WTC11 (cell line): ENCODE measurements around the gene PELI3. TPM values are rescaled to one million over a fixed set of nuclear protein-coding genes. Genes with fewer than 3 reads are reported as not detected.

Experiments
- ATAC-seq: fragments of 200-7000 bp; cut with Tn5 transposase; 2 replicates; pipeline ENCODE4 v1.10.0; 2021; ENCODE audit warnings: mild to moderate bottlenecking, moderate library complexity
- CTCF ChIA-PET: fragments of 300-600 bp; sonication (Branson Sonifier 250); formaldehyde crosslinking; loops from one replicate; lab custom pipeline; 2021; ENCODE audit warnings: antibody characterized with exemption; lab: Charles Lee
- POLR2A ChIA-PET: fragments of 350-600 bp; sonication (Branson Sonifier 250); formaldehyde crosslinking; loops from one replicate; lab custom pipeline; 2021; ENCODE audit warnings: antibody characterized with exemption; lab: Charles Lee
- DNase-seq: peaks from one replicate; pipeline ENCODE4 v3.0.0; 2021; ENCODE audit warnings: low spot score
- H3K27ac Mint-ChIP-seq: 2 replicates; pipeline ENCODE4 v1.8.0; 2021; ENCODE audit warnings: mixed read lengths
- H3K27me3 Mint-ChIP-seq: 2 replicates; pipeline ENCODE4 v1.8.0; 2021; ENCODE audit warnings: low read depth, mild to moderate bottlenecking, moderate library complexity, mixed read lengths
- H3K36me3 Mint-ChIP-seq: 2 replicates; pipeline ENCODE4 v1.8.0; 2021; ENCODE audit warnings: mixed read lengths
- H3K4me1 Mint-ChIP-seq: 2 replicates; pipeline ENCODE4 v1.8.0; 2022; ENCODE audit warnings: mixed read lengths
- H3K4me3 Mint-ChIP-seq: 2 replicates; pipeline ENCODE4 v1.8.0; 2021; ENCODE audit warnings: mild to moderate bottlenecking, moderate library complexity, mixed read lengths
- H3K9me3 Mint-ChIP-seq: 2 replicates; pipeline ENCODE4 v1.8.0; 2021; ENCODE audit warnings: mixed read lengths
- ATF1 ChIP-seq: sonication (generic); formaldehyde crosslinking; IDR thresholded peaks from 2 replicates; pipeline ENCODE4 v1.8.1; 2023; ENCODE audit warnings: mild to moderate bottlenecking, moderate library complexity, missing genetic modification reagents
- CREB1 ChIP-seq: sonication (generic); formaldehyde crosslinking; IDR thresholded peaks from 2 replicates; pipeline ENCODE4 v1.8.0; 2023; ENCODE audit warnings: mild to moderate bottlenecking, missing genetic modification reagents
- E2F4 ChIP-seq: sonication (generic); formaldehyde crosslinking; IDR thresholded peaks from 2 replicates; pipeline ENCODE4 v1.8.1; 2022; ENCODE audit warnings: low read depth, mild to moderate bottlenecking, moderate library complexity, missing genetic modification reagents, borderline replicate concordance
- ELF4 ChIP-seq: sonication (generic); formaldehyde crosslinking; IDR thresholded peaks from 2 replicates; pipeline ENCODE4 v1.8.1; 2022; ENCODE audit warnings: low read depth, mild to moderate bottlenecking, moderate library complexity, missing genetic modification reagents
- ERG ChIP-seq: fragments of 250-450 bp; sonication (Bioruptor Pico); IDR thresholded peaks from 2 replicates; pipeline ENCODE4 v1.8.0; 2021; ENCODE audit warnings: mild to moderate bottlenecking
- FOXK1 ChIP-seq: sonication (generic); formaldehyde crosslinking; IDR thresholded peaks from 2 replicates; pipeline ENCODE4 v1.8.0; 2022; ENCODE audit warnings: mild to moderate bottlenecking, moderate library complexity, missing genetic modification reagents
- JAZF1 ChIP-seq: fragments of 250-450 bp; sonication (Bioruptor Pico); IDR thresholded peaks from 2 replicates; pipeline ENCODE4 v1.9.0; 2021; ENCODE audit warnings: moderate library complexity, mild to moderate bottlenecking, inconsistent platforms
- KAT7 ChIP-seq: sonication (generic); formaldehyde crosslinking; IDR thresholded peaks from 2 replicates; pipeline ENCODE4 v1.8.1; 2023; ENCODE audit warnings: missing genetic modification reagents, mild to moderate bottlenecking, borderline replicate concordance
- NR2C2 ChIP-seq: sonication (generic); formaldehyde crosslinking; IDR thresholded peaks from 2 replicates; pipeline ENCODE4 v1.8.0; 2022; ENCODE audit warnings: mild to moderate bottlenecking, missing genetic modification reagents
- PRDM15 ChIP-seq: sonication (generic); formaldehyde crosslinking; IDR thresholded peaks from 2 replicates; pipeline ENCODE4 v1.8.0; 2022; ENCODE audit warnings: missing genetic modification reagents
- PREB ChIP-seq: sonication (generic); formaldehyde crosslinking; IDR thresholded peaks from 2 replicates; pipeline ENCODE4 v1.8.1; 2022; ENCODE audit warnings: mild to moderate bottlenecking, missing genetic modification reagents, moderate library complexity, borderline replicate concordance
- PRRX2 ChIP-seq: fragments of 250-450 bp; sonication (Bioruptor Pico); IDR thresholded peaks from 2 replicates; pipeline ENCODE4 v1.8.0; 2021; ENCODE audit warnings: mild to moderate bottlenecking
- RELA ChIP-seq: sonication (generic); formaldehyde crosslinking; IDR thresholded peaks from 2 replicates; pipeline ENCODE4 v1.8.1; 2022; ENCODE audit warnings: missing genetic modification reagents, mild to moderate bottlenecking, borderline replicate concordance
- ZNF423 ChIP-seq: fragments of 250-450 bp; sonication (Bioruptor Pico); IDR thresholded peaks from 2 replicates; pipeline ENCODE4 v2.1.2; 2022; ENCODE audit warnings: mild to moderate bottlenecking, moderate library complexity
- total RNA-seq: library from RNA; stranded (reverse); gene quantifications from 3 replicates; pipeline ENCODE4 v1.2.3, GENCODE V29; 2021
- TF ChIP-seq, protein P1 (sequence below): fragments of 250-450 bp; sonication (Bioruptor Pico); conservative IDR thresholded peaks from 2 replicates; pipeline ENCODE4 v1.9.0; 2021; ENCODE audit warnings: mild to moderate bottlenecking
- TF ChIP-seq, protein P2 (sequence below): sonication (generic); formaldehyde crosslinking; conservative IDR thresholded peaks from 2 replicates; pipeline ENCODE4 v1.8.1; 2023; ENCODE audit warnings: mild to moderate bottlenecking, low read depth, missing genetic modification reagents, moderate library complexity
- TF ChIP-seq, protein P3 (sequence below): sonication (generic); formaldehyde crosslinking; IDR thresholded peaks from 2 replicates; pipeline ENCODE4 v1.8.1; 2023; ENCODE audit warnings: mild to moderate bottlenecking, missing genetic modification reagents
- TF ChIP-seq, protein P4 (sequence below): sonication (generic); formaldehyde crosslinking; IDR thresholded peaks from 2 replicates; pipeline ENCODE4 v1.8.0; 2023; ENCODE audit warnings: mild to moderate bottlenecking, missing genetic modification reagents

The PELI3 gene
- total RNA-seq, 1 experiment from 2014 or later: 7.8 TPM

- Mint-ChIP-seq H3K4me3 (no peak overlapping the region), H3K4me1 (peaks cover 6% of the 10 kb centered on the region), H3K36me3 (peaks cover 25% of the 10 kb centered on the region), H3K9me3 (no peaks in the 10 kb centered on the region), H3K27ac (peak overlapping the region; percentile 41), H3K27me3 (no peaks in the 10 kb centered on the region)
- ATAC-seq (no peak), DNase-seq (no peak)
- ChIA-PET CTCF (interaction anchor here (0.6 to 3.6 kb wide), 6 partner anchors 9 to 573 kb away, joined by 3 to 47 read pairs (median 3); partner anchors contain the start of genes DPP3 and RBM4B), POLR2A (interaction anchor here (0.5 kb wide), 1 partner anchor 27 kb away, joined by 4 read pairs; the partner anchor contains the start of gene PELI3)
- TF ChIP-seq JAZF1 (CRISPR knock-in tag) (no peak), PRDM15 (CRISPR knock-in tag) (no peak), ATF1 (no peak), KAT7 (CRISPR knock-in tag) (no peak), CREB1 (CRISPR knock-in tag) (no peak), NR2C2 (CRISPR knock-in tag) (no peak), ELF4 (CRISPR knock-in tag) (no peak), PREB (no peak), ERG (no peak)
- TF ChIP-seq, protein P1, sequence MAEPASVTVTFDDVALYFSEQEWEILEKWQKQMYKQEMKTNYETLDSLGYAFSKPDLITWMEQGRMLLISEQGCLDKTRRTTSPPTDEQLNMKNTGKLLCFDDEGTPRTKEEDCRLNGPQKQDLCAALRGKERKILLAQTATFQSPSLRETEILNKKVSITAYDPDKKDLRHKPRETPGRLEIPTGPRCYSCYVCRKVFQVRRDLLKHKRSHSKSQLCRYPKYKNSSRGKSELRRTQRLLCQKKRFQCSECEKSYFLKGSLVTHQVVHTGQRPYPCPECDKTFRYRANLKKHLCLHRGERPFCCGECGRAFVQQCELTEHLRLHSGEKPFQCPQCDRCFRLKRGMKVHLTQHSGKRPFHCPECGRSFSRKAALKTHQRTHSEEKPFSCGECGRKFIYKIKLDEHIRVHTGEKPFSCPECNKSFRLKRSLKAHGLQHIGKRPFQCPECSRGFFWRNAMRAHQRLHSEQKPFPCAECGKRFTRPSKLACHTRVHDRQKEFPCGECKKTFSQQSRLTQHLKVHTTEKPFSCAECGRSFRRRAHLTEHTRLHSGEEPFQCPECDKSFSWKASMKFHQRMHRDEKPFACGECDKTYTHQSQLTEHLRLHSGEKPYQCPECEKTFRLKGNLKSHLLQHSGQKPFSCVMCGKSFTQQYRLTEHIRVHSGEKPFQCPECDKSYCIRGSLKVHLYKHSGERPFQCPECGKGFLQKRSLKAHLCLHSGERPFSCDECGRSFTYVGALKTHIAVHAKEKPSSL (CRISPR knock-in tag): no peak
These were observed 26.4 kb downstream of the PELI3 start for GRCh38 chr11:66493130-66493529.

DNA sequence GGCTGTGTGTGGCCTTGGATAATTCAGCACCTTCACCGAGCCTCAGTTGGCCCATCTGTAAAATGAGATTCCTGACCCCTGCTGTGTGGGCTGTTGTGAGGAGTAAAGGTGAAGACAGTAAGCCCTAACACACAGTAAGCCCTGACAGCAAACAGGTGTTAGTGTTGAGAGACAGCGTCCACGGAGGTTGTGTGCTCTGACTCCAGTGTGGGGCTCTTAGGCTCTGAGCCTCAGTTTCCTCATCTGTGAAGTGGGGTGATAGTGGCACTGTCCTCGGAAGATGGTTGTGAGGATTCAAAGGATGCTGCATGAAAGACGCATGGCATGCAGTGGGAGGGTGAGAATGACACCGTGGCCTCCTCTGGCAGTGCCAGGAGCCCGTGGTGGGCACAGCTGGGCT, 27.8 kb downstream of the PELI3 start:
- Mint-ChIP-seq H3K27ac (no peak overlapping the region), H3K4me3 (no peak overlapping the region), H3K9me3 (no peaks in the 10 kb centered on the region), H3K4me1 (peaks cover 6% of the 10 kb centered on the region), H3K36me3 (peaks cover 27% of the 10 kb centered on the region), H3K27me3 (no peaks in the 10 kb centered on the region)
- ATAC-seq (no peak), DNase-seq (no peak)
- POLR2A ChIA-PET: no interaction called here
- CTCF ChIA-PET: interaction anchor here (1.1 to 1.4 kb wide), 4 partner anchors 15 to 184 kb away, joined by 3 to 9 read pairs (median 6); partner anchors contain the start of genes DPP3 and RBM4B
- TF ChIP-seq, protein P2, sequence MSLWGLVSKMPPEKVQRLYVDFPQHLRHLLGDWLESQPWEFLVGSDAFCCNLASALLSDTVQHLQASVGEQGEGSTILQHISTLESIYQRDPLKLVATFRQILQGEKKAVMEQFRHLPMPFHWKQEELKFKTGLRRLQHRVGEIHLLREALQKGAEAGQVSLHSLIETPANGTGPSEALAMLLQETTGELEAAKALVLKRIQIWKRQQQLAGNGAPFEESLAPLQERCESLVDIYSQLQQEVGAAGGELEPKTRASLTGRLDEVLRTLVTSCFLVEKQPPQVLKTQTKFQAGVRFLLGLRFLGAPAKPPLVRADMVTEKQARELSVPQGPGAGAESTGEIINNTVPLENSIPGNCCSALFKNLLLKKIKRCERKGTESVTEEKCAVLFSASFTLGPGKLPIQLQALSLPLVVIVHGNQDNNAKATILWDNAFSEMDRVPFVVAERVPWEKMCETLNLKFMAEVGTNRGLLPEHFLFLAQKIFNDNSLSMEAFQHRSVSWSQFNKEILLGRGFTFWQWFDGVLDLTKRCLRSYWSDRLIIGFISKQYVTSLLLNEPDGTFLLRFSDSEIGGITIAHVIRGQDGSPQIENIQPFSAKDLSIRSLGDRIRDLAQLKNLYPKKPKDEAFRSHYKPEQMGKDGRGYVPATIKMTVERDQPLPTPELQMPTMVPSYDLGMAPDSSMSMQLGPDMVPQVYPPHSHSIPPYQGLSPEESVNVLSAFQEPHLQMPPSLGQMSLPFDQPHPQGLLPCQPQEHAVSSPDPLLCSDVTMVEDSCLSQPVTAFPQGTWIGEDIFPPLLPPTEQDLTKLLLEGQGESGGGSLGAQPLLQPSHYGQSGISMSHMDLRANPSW (CRISPR knock-in tag): no peak
- TF ChIP-seq PRRX2 (CRISPR knock-in tag): no peak
- TF ChIP-seq E2F4: no peak
- TF ChIP-seq, protein P3, sequence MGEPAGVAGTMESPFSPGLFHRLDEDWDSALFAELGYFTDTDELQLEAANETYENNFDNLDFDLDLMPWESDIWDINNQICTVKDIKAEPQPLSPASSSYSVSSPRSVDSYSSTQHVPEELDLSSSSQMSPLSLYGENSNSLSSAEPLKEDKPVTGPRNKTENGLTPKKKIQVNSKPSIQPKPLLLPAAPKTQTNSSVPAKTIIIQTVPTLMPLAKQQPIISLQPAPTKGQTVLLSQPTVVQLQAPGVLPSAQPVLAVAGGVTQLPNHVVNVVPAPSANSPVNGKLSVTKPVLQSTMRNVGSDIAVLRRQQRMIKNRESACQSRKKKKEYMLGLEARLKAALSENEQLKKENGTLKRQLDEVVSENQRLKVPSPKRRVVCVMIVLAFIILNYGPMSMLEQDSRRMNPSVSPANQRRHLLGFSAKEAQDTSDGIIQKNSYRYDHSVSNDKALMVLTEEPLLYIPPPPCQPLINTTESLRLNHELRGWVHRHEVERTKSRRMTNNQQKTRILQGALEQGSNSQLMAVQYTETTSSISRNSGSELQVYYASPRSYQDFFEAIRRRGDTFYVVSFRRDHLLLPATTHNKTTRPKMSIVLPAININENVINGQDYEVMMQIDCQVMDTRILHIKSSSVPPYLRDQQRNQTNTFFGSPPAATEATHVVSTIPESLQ: no peak
- TF ChIP-seq RELA (CRISPR knock-in tag): no peak
- no peak for TF ChIP-seq ZNF423 (CRISPR knock-in tag)
- TF ChIP-seq, protein P4, sequence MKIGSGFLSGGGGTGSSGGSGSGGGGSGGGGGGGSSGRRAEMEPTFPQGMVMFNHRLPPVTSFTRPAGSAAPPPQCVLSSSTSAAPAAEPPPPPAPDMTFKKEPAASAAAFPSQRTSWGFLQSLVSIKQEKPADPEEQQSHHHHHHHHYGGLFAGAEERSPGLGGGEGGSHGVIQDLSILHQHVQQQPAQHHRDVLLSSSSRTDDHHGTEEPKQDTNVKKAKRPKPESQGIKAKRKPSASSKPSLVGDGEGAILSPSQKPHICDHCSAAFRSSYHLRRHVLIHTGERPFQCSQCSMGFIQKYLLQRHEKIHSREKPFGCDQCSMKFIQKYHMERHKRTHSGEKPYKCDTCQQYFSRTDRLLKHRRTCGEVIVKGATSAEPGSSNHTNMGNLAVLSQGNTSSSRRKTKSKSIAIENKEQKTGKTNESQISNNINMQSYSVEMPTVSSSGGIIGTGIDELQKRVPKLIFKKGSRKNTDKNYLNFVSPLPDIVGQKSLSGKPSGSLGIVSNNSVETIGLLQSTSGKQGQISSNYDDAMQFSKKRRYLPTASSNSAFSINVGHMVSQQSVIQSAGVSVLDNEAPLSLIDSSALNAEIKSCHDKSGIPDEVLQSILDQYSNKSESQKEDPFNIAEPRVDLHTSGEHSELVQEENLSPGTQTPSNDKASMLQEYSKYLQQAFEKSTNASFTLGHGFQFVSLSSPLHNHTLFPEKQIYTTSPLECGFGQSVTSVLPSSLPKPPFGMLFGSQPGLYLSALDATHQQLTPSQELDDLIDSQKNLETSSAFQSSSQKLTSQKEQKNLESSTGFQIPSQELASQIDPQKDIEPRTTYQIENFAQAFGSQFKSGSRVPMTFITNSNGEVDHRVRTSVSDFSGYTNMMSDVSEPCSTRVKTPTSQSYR: no peak
- no peak for TF ChIP-seq FOXK1 (CRISPR knock-in tag)
